Kidney glomerular epithelial cell (primary cell): Measurements from ENCODE around the gene ACAD10.
A peak's percentile ranks its signal among the peaks of the same experiment; 100 is the strongest.
"Not testable (repeated sequence)": the region's sequence is repeated elsewhere in the genome, so short reads cannot be mapped to it uniquely, and the experiment has no call there.

Source experiments
- DNase-seq: peaks from one replicate; lab custom pipeline; 2025; lab: John Stamatoyannopoulos, UW

The ACAD10 gene

DNA sequence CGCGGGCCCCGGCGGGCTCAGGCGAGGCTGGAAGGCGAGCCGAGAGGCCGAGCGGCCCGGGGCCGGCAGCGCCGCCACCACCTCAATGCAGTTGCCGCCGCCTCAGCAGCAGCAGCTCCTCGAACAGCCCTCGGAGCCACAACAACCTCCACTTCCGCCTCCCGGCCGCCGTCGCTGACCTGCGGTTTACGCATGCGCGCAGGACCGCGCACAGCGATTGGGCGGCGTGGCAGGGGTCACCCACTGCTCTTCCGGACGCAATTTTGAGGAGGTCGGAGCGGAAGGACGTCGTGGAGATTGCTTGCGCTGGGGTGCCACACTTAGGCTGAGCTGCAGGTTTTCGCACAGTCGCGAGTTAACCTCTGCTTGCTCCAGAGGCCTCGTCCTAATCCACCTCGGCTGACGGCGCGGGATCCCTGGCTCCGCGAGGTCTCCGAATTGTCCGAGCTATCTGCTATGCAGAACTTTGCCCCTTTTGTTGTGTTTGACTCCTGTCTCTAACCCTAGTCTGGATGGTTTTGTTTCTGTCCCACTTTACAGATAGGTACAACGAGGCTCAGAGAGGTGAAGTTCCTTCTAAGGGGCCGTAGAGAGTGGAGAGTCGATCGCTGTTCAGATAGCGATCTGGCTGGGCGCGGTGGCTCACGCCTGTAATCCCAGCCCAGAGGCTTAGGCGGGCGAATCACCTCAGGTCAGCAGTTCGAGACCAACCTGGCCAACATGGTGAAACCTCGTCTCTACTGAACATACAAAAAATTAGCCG is at the start of gene ACAD10, which contains the start of gene BRAP:
Gene ACAD10 (plus strand): TSS at position 243 of the 763 bp plus-strand sequence. CDS start 6,657 bp downstream, outside the sequence.
Gene BRAP (minus strand): TSS at position 146 of the 763 bp plus-strand sequence. CDS start 164 bp downstream, outside the sequence.
- peak; percentile 89 for DNase-seq

DNA sequence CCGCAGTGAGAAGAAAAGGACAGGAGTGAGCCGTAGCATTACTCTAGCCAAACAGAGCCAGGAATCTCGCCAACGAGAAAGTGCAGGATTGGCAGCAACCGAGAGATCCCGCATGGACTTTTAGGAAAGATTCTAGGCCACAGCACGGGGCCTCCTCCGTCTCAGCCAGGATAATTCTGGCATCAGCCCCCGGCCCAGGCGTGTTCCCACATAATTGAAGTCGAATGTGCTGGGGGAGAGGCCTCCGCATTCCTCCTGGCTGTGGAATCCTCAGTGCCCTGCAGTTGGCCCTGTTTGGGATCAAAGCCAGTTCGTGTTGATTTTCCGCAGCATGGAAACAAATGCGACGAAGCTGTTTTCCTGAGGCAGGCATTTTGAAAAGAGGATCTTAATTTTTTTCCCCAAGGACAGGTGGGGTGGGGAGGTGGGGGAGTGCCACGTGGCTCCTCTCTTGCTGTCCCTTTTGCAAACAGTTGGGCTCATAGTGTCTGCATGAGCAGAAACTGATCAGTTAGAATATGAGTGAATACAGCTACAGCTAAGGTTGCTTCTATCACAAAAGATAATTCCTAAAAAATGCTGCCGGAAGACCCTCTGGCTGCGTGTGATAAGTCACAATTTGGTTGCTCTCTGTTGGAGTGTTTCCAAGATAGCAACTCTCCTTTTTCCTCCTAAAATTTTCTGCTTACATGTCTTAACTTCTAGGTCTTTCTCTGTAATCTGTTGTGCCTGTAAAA is 49.5 kb upstream of the ACAD10 start:
- peak; percentile 8 for DNase-seq

- no peak for DNase-seq
These were observed 47.3 kb upstream of the ACAD10 start for GRCh38 chr12:111638556-111638955.

DNA sequence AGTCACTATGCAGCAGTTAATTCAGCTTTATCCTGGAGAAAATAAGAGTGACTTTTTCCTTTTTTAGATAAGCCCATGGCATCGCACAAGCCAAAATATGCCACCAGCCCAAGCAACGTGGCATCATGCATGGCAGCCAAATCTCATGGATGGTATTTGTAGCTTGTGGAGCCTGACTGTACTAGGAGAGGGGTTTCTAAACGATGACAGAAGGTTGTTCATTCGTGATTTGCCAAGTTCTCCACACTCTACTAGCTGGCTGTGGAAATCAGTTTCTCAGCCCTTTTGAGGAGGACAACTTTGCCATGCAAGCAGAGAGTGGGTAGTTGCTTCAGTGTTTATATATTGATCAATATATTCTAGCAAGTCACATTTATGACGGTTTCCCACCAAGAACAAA is 45.3 kb upstream of the ACAD10 start:
- DNase-seq, result no peak

DNA sequence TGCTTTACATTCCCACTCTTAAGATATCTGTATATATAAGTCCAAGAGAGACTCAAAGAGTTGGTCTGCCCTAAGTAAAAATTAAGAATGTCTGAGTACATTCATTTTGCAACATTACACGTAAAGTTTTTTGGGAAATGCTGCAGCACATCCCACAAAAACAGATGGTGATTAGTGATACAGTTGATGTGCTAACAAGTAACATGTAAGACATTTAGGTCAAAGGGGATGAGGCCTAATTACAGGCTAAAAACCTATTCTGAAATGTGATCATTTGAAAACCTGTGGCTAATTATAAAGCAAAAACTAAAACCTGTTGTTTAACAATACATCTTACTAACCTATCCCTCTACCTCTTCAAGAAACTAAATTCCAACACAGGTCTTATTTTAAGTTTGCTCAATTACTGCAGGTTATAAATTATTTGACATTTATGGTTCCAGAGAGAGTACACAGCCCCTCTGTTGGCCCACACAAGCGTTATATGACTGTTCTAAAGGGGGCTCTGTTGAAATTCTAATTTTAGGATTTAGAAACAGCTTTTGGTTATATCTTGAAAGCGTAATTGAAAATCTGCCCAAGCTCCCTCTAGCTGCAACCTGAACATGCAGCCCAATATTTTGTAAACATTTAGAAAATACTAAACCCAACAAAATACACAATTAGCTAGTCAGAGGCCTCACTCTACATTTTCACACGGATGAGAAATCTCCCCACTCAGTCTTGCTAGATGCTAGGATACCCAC is 43.0 kb upstream of the ACAD10 start:
- DNase-seq, result no peak

DNA sequence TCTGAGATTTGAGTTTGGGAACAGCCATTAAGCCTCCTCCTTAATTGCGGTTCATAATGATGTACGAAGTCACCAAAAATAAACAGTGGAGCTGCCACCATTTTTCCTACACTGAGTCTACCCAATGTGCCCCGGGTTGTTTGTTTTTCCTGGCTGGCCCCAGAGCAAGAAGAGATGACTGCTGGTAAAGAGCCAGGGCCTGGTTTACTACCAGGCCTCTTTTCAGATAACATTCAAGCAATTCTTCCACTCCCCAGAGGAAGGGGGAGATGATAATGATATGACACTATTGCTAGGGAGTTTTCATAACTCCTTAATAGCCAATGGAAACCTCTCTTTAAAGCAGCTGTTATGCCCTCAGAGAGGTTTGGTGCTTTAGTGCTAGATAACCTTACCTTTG is 42.4 kb upstream of the ACAD10 start:
- DNase-seq, result no peak

DNA sequence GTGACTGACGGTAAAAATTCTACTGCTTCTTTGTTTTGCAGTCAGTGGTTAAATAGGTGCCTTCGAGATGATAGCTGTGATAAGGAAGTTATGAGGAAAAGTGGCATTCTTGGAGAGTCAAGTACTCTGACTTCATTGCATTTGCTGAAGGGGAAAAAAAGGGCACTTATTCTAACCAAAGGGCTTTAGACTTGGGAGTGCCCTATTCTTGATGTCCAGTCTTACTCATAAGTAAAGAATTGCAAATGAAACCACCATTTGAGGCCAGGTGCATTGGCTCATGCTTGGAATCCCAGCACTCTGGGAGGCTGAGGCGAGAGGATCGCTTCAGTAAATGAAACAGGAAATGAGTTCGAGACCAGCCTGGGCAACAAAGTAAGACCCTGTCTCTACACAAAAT is 40.4 kb upstream of the ACAD10 start:
- no peak for DNase-seq

GRCh38 chr12:111650912-111651311 is 34.9 kb upstream of the ACAD10 start:
- DNase-seq, result no peak

DNA sequence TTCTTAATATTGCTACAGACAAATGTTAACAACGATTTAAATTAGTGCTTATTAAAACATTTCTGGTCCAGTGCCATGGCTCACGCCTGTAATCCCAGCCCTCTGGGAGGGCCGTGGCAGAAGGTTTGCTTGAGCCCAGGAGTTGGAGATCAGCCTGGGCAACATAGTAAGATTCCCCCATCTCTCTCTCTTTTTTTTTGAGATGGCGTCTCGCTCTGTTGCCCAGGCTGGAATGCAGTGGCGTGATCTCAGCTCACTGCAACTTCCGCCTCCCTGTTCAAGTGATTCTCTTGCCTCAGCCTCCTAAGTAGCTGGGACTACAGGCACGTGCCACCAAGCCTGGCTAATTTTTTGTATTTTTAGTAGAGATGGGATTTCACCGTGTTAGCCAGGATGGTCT is 33.3 kb upstream of the ACAD10 start:
- DNase-seq, result not testable (repeated sequence)

GRCh38 chr12:111653596-111653995 is 32.3 kb upstream of the ACAD10 start:
- no peak for DNase-seq

DNA sequence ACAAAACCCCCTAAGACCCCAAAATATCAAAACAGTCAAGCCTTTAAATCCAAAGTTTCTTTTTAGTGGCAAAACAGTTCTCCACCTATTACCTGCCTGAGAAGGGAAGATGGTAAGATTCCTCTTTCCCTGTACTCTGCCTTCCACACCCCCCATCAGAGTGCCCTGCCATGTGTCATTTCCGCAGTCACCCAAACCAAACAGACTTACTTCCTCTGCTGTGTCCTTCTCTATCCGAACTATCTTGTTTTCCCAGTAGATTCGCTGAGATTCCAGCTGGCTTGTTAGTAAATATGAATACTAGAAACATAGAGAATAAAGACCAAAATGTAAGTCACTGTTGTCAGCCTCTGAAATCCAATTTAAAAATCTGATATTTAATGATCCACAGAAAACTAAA is 30.5 kb upstream of the ACAD10 start:
- DNase-seq, result no peak

DNA sequence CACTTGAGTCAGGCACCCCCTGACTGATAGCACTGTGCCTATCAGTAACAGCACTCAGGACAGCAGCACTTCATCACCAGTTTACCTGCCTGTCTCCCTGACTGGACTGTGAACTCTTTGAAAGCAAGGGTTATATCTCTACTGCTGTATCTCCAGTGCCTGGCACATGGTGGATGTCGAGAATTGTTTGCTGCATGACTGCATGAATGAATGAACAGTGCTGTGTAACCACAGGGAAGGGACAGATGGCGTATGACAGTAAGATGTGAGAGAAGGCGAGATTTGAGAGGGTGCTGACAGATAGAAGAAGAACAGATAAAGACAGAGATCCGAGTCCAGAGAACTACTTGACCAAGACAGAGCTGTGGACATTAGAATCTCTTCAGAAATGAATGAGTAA is 29.8 kb upstream of the ACAD10 start:
- DNase-seq, result no peak

- DNase-seq, result no peak
These were observed 21.4 kb upstream of the ACAD10 start for GRCh38 chr12:111664499-111664898.

GRCh38 chr12:111664961-111665865 is 20.6 kb upstream of the ACAD10 start:
- DNase-seq, result no peak

DNA sequence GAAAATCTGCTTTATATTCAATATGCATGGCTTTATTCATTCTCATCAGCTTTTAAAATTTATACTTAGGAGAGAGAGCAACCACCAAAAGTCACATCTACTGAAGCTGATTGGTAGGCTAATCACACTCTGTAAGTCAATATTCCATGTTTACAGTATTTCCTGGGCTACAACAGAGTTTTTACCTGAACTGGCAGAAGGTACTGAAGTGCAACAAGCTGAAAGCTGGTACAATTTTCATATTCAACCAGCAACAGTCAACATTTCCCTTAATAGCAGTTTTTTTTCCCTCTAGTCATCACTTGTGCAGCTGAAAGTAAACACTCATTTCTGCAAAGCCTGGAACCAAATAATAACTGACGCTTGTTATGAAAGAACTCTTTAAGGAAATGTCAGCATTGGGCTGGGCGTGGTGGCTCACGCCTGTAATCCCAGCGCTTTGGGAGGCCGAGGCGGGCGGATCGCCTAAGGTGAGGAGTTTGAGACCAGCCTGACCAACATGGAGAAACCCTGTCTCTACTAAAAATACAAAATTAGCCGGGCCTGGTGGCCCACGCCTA is 13.0 kb upstream of the ACAD10 start:
- DNase-seq, result no peak

- no peak for DNase-seq
These were observed 12.3 kb upstream of the ACAD10 start for GRCh38 chr12:111673503-111673902.

- no peak for DNase-seq
These were observed 8.7 kb upstream of the ACAD10 start for GRCh38 chr12:111677186-111677585.

- DNase-seq, result not testable (repeated sequence)
These were observed 1.2 kb upstream of the ACAD10 start for GRCh38 chr12:111684485-111685198.

GRCh38 chr12:111685322-111685810 is 487 bp upstream of the ACAD10 start:
- DNase-seq, result no peak

DNA sequence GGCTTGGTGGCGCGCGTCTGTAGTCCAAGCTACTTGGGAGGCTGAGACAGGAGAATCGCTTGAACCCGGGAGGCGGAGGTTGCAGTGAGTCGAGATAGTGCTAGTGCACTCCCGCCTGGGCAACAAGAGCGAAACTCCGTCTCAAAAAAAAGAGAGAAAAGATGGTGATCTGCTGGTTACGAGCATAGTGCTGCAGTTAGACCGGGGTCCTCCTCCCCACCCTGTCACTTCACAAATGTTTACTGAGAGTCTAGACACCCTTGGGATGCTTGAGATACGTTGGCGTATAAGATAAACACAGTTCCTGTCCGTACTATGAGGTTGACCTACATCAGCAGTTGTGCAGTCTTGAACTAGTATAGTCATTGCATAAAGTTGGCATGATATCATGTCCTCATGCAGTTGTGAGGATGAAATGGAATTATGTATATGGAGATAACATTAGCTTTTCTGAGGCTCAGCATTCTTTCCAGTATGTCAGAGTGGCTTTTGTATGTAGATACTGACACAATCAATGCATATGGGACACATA is 787 bp downstream of the ACAD10 start:
- no peak for DNase-seq
